HCT116 (cell line): ENCODE results near the gene STAU1. TPM values are rescaled to one million over a fixed set of nuclear protein-coding genes. Genes with fewer than 3 reads are reported as not detected.

Experiments used
- ATAC-seq: fragments of 200-7000 bp; cut with Tn5 transposase; 2 replicates; pipeline ENCODE4 v1.9.1; 2020; ENCODE audit warnings: mild to moderate bottlenecking, moderate library complexity
- BruUV-seq: library from RNA; stranded (reverse); fragments of 400-500 nt; replicated peaks from 2 replicates; lab custom pipeline; 2021; lab: Mats Ljungman, UMichigan
- CTCF ChIA-PET: fragments of 300-600 bp; sonication (Branson Sonifier 250); formaldehyde crosslinking; loops from one replicate; lab custom pipeline; 2021; ENCODE audit warnings: antibody characterized with exemption; lab: Charles Lee
- POLR2A ChIA-PET: fragments of 300-600, 350-600 bp; sonication (Branson Sonifier 250); formaldehyde crosslinking; loops from one replicate; lab custom pipeline; 2021; ENCODE audit warnings: antibody characterized with exemption; lab: Charles Lee
- RAD21 ChIA-PET, 2 experiments: fragments of 300-600 bp; sonication (Branson Sonifier 250); formaldehyde crosslinking; loops; one replicate each; lab custom pipeline; 2023; ENCODE audit warnings: low total read pairs in 2 of 2; ENCODE audit not compliant: uncharacterized antibody in 2 of 2, unreplicated experiment in 2 of 2, low non-redundant PET in 1 of 2; lab: Charles Lee
- DNase-seq: peaks from one replicate; pipeline ENCODE4 v3.0.0-alpha.2; 2010; ENCODE audit warnings: low read depth, low spot score
- H2AFZ ChIP-seq: fragments of 200-600 bp; shearing (Covaris generic), sonication (generic); 2 replicates; pipeline ENCODE4 v1.6.1; 2017; ENCODE audit warnings: low read depth, mixed run types, mixed read lengths, antibody characterized with exemption, low read length; ENCODE audit not compliant: poor library complexity, severe bottlenecking
- H3K27ac ChIP-seq: 2 replicates; pipeline ENCODE4 v1.5.1; 2012; ENCODE audit warnings: low read depth, low read length
- H3K27me3 ChIP-seq: fragments of 200-600 bp; sonication (generic); 2 replicates; pipeline ENCODE4 v1.6.1; 2016; ENCODE audit warnings: mixed run types, low read length, mixed read lengths; ENCODE audit not compliant: insufficient read depth
- H3K36me3 ChIP-seq, 2 experiments: fragments of 200-500 bp in 1 of 2; fragments of 200-600 bp in 1 of 2; sonication (Bioruptor generic) in 1 of 2; sonication (generic) in 1 of 2; 2 replicates each; pipeline versions ENCODE4 v1.5.1 to v1.6.1; 2014 to 2016; ENCODE audit warnings: low read length in 2 of 2, inconsistent platforms in 1 of 2, mixed read lengths in 1 of 2, mixed run types in 1 of 2; ENCODE audit not compliant: insufficient read depth in 2 of 2, control insufficient read depth in 1 of 2
- H3K4me1 ChIP-seq, 2 experiments: fragments of 200-600 bp in 1 of 2; sonication (generic) in 1 of 2; 2 replicates each; pipeline versions ENCODE4 v1.5.1 to v1.6.1; 2012 to 2017; ENCODE audit warnings: low read length in 2 of 2, inconsistent platforms in 1 of 2, mild to moderate bottlenecking in 1 of 2, mixed read lengths in 1 of 2, mixed run types in 1 of 2, moderate library complexity in 1 of 2; ENCODE audit not compliant: insufficient read depth in 2 of 2, control insufficient read depth in 1 of 2
- H3K4me2 ChIP-seq: fragments of 200-600 bp; sonication (generic); 2 replicates; pipeline ENCODE4 v1.6.1; 2017; ENCODE audit warnings: mixed run types, low read length, mixed read lengths
- H3K4me3 ChIP-seq, 2 experiments: fragments of 200-600 bp in 1 of 2; sonication (generic) in 1 of 2; replicated peaks in 1 of 2; 2 replicates each; pipeline ENCODE4 v1.5.1; 2011 to 2016; ENCODE audit warnings: low read length in 2 of 2, control low read depth in 1 of 2, low read depth in 1 of 2, mild to moderate bottlenecking in 1 of 2, mixed read lengths in 1 of 2, mixed run types in 1 of 2
- H3K79me2 ChIP-seq: fragments of 200-600 bp; sonication (generic); 2 replicates; pipeline ENCODE4 v1.6.1; 2017; ENCODE audit warnings: mild to moderate bottlenecking, mixed run types, low read length, moderate library complexity, mixed read lengths; ENCODE audit not compliant: insufficient read depth
- H3K9ac ChIP-seq: fragments of 200-600 bp; sonication (generic); 2 replicates; pipeline ENCODE4 v1.6.1; 2016; ENCODE audit warnings: low read length, mixed read lengths
- H3K9me2 ChIP-seq: fragments of 200-600 bp; sonication (generic), shearing (Covaris generic); 2 replicates; pipeline ENCODE4 v1.6.1; 2017; ENCODE audit warnings: mixed run types, mild to moderate bottlenecking, moderate library complexity; ENCODE audit not compliant: insufficient read depth
- H3K9me3 ChIP-seq, 2 experiments: fragments of 200-500 bp in 1 of 2; fragments of 200-600 bp in 1 of 2; sonication (Bioruptor generic) in 1 of 2; sonication (generic) in 1 of 2; 2 replicates each; pipeline ENCODE4 v1.6.1; 2014 to 2017; ENCODE audit warnings: low read length in 2 of 2, mixed read lengths in 2 of 2, inconsistent platforms in 1 of 2, low read depth in 1 of 2, mild to moderate bottlenecking in 1 of 2, mixed run types in 1 of 2, moderate library complexity in 1 of 2; ENCODE audit not compliant: control insufficient read depth in 1 of 2, insufficient read depth in 1 of 2
- H4K20me1 ChIP-seq: fragments of 200-600 bp; sonication (generic), shearing (Covaris generic); 2 replicates; pipeline ENCODE4 v1.6.1; 2017; ENCODE audit warnings: mixed run types, mild to moderate bottlenecking, moderate library complexity; ENCODE audit not compliant: insufficient read depth
- CBX3 ChIP-seq: IDR thresholded peaks from 2 replicates; pipeline ENCODE4 v1.6.1; 2012; ENCODE audit warnings: low read depth
- CEBPB ChIP-seq: IDR thresholded peaks from 2 replicates; pipeline ENCODE4 v1.6.1; 2012; ENCODE audit warnings: low read depth
- CTCF ChIP-seq, 3 experiments: fragments of 200-600 bp in 1 of 3; sonication (generic) in 1 of 3; IDR thresholded peaks in 2 of 3; conservative IDR thresholded peaks in 1 of 3; 2 replicates each; pipeline ENCODE4 v1.5.1; 2012 to 2017; ENCODE audit warnings: low read depth in 2 of 3, low read length in 2 of 3, antibody characterized with exemption in 1 of 3, borderline replicate concordance in 1 of 3, control low read depth in 1 of 3, mild to moderate bottlenecking in 1 of 3, mixed read lengths in 1 of 3, mixed run types in 1 of 3, moderate library complexity in 1 of 3; ENCODE audit not compliant: insufficient read depth in 1 of 3
- ELF1 ChIP-seq: IDR thresholded peaks from 2 replicates; pipeline ENCODE4 v1.6.1; 2012; ENCODE audit warnings: low read depth, borderline replicate concordance
- FOSL1 ChIP-seq: IDR thresholded peaks from 2 replicates; pipeline ENCODE4 v1.6.1; 2012; ENCODE audit warnings: low read depth
- JUND ChIP-seq: IDR thresholded peaks from 2 replicates; pipeline ENCODE4 v1.6.1; 2012
- POLR2A ChIP-seq: IDR thresholded peaks from 2 replicates; pipeline ENCODE4 v1.7.0; 2011; ENCODE audit warnings: borderline replicate concordance; ENCODE audit not compliant: insufficient read depth, insufficient read length; ENCODE audit errors: extremely low read depth
- RAD21 ChIP-seq: IDR thresholded peaks from 2 replicates; pipeline ENCODE4 v1.6.1; 2012; ENCODE audit warnings: low read depth, mild to moderate bottlenecking
- REST ChIP-seq: IDR thresholded peaks from 2 replicates; pipeline ENCODE4 v1.6.1; 2012; ENCODE audit warnings: low read depth
- SIN3A ChIP-seq: IDR thresholded peaks from 2 replicates; pipeline ENCODE4 v1.6.1; 2012; ENCODE audit warnings: low read depth
- SP1 ChIP-seq: IDR thresholded peaks from 2 replicates; pipeline ENCODE4 v1.6.1; 2012; ENCODE audit warnings: low read depth
- SRF ChIP-seq: IDR thresholded peaks from 2 replicates; pipeline ENCODE4 v1.6.1; 2012; ENCODE audit warnings: low read depth
- TCF7L2 ChIP-seq: IDR thresholded peaks from 2 replicates; pipeline ENCODE4 v1.7.0; 2011; ENCODE audit warnings: borderline replicate concordance, inconsistent platforms; ENCODE audit not compliant: insufficient read depth, insufficient read length; ENCODE audit errors: extremely low read depth
- YY1 ChIP-seq: IDR thresholded peaks from 2 replicates; pipeline ENCODE4 v1.6.1; 2011; ENCODE audit warnings: low read length, low read depth, moderate library complexity, mild to moderate bottlenecking; ENCODE audit not compliant: insufficient replicate concordance; ENCODE audit errors: extremely low read depth
- ZBTB33 ChIP-seq: IDR thresholded peaks from 2 replicates; pipeline ENCODE4 v1.6.1; 2011; ENCODE audit warnings: mild to moderate bottlenecking, low read length, moderate library complexity; ENCODE audit not compliant: insufficient replicate concordance; ENCODE audit errors: extremely low read depth
- ZFX ChIP-seq: fragments of 450-650 bp; IDR thresholded peaks from 2 replicates; pipeline ENCODE4 v1.6.1; 2017
- ZNF274 ChIP-seq: fragments of 200-500 bp; sonication (Bioruptor generic); IDR thresholded peaks from 2 replicates; pipeline ENCODE4 v1.6.1; 2014; ENCODE audit warnings: mild to moderate bottlenecking, low read depth, low read length, inconsistent platforms
- intact Hi-C: fragments of 100-400 bp; cut with micrococcal nuclease; formaldehyde crosslinking; loops from 2 replicates; pipeline ENCODE4 v1.10.0; 2022
- total RNA-seq: library from RNA; stranded (reverse); gene quantifications from one replicate; pipeline ENCODE4 v1.2.1, GENCODE V29; 2021; ENCODE audit not compliant: unreplicated experiment

STAU1 gene
- total RNA-seq, 1 experiment from 2014 or later: 90.3 TPM

- Histone ChIP-seq H3K4me3 (no peak overlapping the region), H3K27ac (no peak overlapping the region), H3K4me2 (no peak overlapping the region), H3K79me2 (peaks cover 78% of the 10 kb centered on the region), H4K20me1 (peaks cover 18% of the 10 kb centered on the region), H2AFZ (no peak overlapping the region), H3K36me3 (peaks cover 59 to 67% of the 10 kb centered on the region in 2 experiments), H3K9ac (no peak overlapping the region), H3K27me3 (no peaks in the 10 kb centered on the region), H3K9me3 (no peaks in the 10 kb centered on the region), H3K4me1 (no peaks in the 10 kb centered on the region), H3K9me2 (no peaks in the 10 kb centered on the region)
- intact Hi-C loops: no loop called here
- POLR2A ChIA-PET: no interaction called here
- no peak for ATAC-seq
- BruUV-seq: no TSS peak
- CTCF ChIA-PET: no interaction called here
- no peak for TF ChIP-seq ZFX
- TF ChIP-seq RAD21: no peak
- TF ChIP-seq FOSL1: no peak
- TF ChIP-seq YY1: no peak
- TF ChIP-seq TCF7L2: no peak
- no peak for TF ChIP-seq SIN3A
- no peak for TF ChIP-seq CEBPB
- no peak for TF ChIP-seq SP1
- TF ChIP-seq CBX3: no peak
- no peak for TF ChIP-seq ELF1
- TF ChIP-seq REST: no peak
- no peak for TF ChIP-seq ZNF274
- no peak for TF ChIP-seq SRF
- TF ChIP-seq CTCF (IDR thresholded peaks at IDR 0.05 in 2 of 3, conservative IDR thresholded peaks at IDR 0.05 in 1 of 3; ENCODE audit: borderline replicate concordance in 1 of 3, insufficient read depth in 1 of 3, low read depth in 2 of 3, low read length in 2 of 3): no peak
- no peak for TF ChIP-seq POLR2A
- no peak for TF ChIP-seq JUND
- TF ChIP-seq ZBTB33: no peak
- no peak for DNase-seq
- RAD21 ChIA-PET: no interaction called here
Measured at GRCh38 chr20:49096203-49096730, 91.9 kb downstream of the STAU1 start.
